HG03139 (cell line): ENCODE data around the gene ZEB2.

ENCODE experiments used
- ATAC-seq: cut with Tn5 transposase; IDR thresholded peaks from one replicate; pipeline ENCODE4 v1.9.1; 2021; ENCODE audit not compliant: unreplicated experiment

Gene ZEB2

GRCh38 chr2:144514616-144515091 lies 5.3 kb downstream of the ZEB2 start:
- no peak for ATAC-seq

GRCh38 chr2:144513388-144514101 lies 6.4 kb downstream of the ZEB2 start:
- ATAC-seq: no peak

GRCh38 chr2:144512891-144513351 lies 7.0 kb downstream of the ZEB2 start:
- no peak for ATAC-seq

GRCh38 chr2:144512470-144512869 lies 7.4 kb downstream of the ZEB2 start:
- no peak for ATAC-seq

GRCh38 chr2:144511937-144512336 lies 8.0 kb downstream of the ZEB2 start:
- ATAC-seq: no peak

- ATAC-seq: no peak
Observed at GRCh38 chr2:144511226-144511810, 8.6 kb downstream of the ZEB2 start.

GRCh38 chr2:144510294-144510991 lies 9.5 kb downstream of the ZEB2 start:
- no peak for ATAC-seq

- ATAC-seq: no peak
Observed at GRCh38 chr2:144509879-144510221, 10.1 kb downstream of the ZEB2 start.

GRCh38 chr2:144509001-144509878 lies 10.7 kb downstream of the ZEB2 start:
- no peak for ATAC-seq

GRCh38 chr2:144508172-144508851 lies 11.6 kb downstream of the ZEB2 start:
- ATAC-seq: no peak

- ATAC-seq: no peak
Observed at GRCh38 chr2:144507441-144508171, 12.3 kb downstream of the ZEB2 start.

GRCh38 chr2:144505245-144505831 lies 14.6 kb downstream of the ZEB2 start:
- no peak for ATAC-seq

- ATAC-seq: no peak
Observed at GRCh38 chr2:144504218-144504641, 15.7 kb downstream of the ZEB2 start.

GRCh38 chr2:144503242-144503641 lies 16.7 kb downstream of the ZEB2 start:
- ATAC-seq: no peak

- no peak for ATAC-seq
Observed at GRCh38 chr2:144502369-144502768, 17.6 kb downstream of the ZEB2 start.

- no peak for ATAC-seq
Observed at GRCh38 chr2:144501627-144502026, 18.3 kb downstream of the ZEB2 start.

GRCh38 chr2:144501118-144501517 lies 18.8 kb downstream of the ZEB2 start:
- ATAC-seq: no peak

- ATAC-seq: no peak
Observed at GRCh38 chr2:144500563-144500962, 19.4 kb downstream of the ZEB2 start.

- ATAC-seq: no peak
Observed at GRCh38 chr2:144498277-144498676, 21.6 kb downstream of the ZEB2 start.
